ENCODE data around the gene TRPM3.

DNA sequence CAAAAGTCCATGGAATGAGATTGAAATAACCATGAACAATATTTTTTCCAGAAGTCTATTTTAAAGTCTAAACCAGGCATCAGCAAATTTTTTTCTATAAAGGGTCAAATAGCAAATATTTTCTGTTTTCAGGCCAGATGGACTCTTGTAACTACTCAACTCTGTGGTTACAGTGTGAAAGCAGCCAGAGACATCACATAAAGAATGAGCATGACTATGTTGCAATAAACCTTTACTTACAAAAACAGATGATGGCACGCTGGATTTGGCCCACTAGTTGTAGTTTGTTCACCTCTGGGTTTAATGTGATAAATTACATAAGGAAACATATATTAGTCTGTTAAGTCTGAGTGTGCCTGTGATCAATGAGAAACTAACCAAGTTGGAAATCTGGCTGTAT lies 319.2 kb downstream of the TRPM3 start:
- TF ChIP-seq, protein P1, sequence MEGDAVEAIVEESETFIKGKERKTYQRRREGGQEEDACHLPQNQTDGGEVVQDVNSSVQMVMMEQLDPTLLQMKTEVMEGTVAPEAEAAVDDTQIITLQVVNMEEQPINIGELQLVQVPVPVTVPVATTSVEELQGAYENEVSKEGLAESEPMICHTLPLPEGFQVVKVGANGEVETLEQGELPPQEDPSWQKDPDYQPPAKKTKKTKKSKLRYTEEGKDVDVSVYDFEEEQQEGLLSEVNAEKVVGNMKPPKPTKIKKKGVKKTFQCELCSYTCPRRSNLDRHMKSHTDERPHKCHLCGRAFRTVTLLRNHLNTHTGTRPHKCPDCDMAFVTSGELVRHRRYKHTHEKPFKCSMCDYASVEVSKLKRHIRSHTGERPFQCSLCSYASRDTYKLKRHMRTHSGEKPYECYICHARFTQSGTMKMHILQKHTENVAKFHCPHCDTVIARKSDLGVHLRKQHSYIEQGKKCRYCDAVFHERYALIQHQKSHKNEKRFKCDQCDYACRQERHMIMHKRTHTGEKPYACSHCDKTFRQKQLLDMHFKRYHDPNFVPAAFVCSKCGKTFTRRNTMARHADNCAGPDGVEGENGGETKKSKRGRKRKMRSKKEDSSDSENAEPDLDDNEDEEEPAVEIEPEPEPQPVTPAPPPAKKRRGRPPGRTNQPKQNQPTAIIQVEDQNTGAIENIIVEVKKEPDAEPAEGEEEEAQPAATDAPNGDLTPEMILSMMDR (IDR thresholded peaks at IDR 0.05; ENCODE audit: low read depth, low read length) = no peak
- TF ChIP-seq EZH2phosphoT487 (IDR thresholded peaks at IDR 0.05; ENCODE audit: low read depth) = no peak

Measured in OCI-LY3 (cell line).